Fibroblast of pulmonary artery (primary cell): Measurements from ENCODE around the gene PNKD.

Source experiments
- DNase-seq: peaks from one replicate; pipeline ENCODE4 v3.0.0-alpha.2; 2010; ENCODE audit warnings: low read depth
- H3K4me3 ChIP-seq: replicated peaks from 2 replicates; pipeline ENCODE4 v1.5.1; 2011; ENCODE audit warnings: low read depth, mild to moderate bottlenecking, control low read depth, low read length, moderate library complexity
- CTCF ChIP-seq: IDR thresholded peaks from 2 replicates; pipeline ENCODE4 v1.5.1; 2011; ENCODE audit warnings: mild to moderate bottlenecking, control low read depth, low read length, inconsistent platforms; ENCODE audit errors: missing control alignments

PNKD gene

DNA sequence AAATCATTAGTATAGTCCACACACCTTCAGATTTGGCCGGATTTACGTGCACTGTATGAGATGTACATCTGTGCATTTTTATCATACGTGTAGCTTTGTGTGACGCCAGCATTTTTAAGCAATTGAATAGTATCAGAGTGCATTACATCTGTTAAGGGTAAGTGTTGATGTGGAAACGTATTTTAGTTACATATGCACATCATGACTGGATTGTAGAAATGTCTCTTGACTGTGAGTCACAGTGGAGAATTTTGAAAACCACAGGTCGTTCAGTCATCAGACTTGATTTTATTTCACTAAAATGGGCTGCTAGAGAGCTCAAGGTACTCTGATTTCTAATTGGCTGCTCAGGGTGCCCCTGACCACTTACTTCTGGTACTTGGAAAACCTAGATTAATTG, 14.9 kb upstream of the PNKD start:
- H3K4me3 ChIP-seq: no peak overlapping the region
- no peak for TF ChIP-seq CTCF
- DNase-seq: peak; percentile 28

DNA sequence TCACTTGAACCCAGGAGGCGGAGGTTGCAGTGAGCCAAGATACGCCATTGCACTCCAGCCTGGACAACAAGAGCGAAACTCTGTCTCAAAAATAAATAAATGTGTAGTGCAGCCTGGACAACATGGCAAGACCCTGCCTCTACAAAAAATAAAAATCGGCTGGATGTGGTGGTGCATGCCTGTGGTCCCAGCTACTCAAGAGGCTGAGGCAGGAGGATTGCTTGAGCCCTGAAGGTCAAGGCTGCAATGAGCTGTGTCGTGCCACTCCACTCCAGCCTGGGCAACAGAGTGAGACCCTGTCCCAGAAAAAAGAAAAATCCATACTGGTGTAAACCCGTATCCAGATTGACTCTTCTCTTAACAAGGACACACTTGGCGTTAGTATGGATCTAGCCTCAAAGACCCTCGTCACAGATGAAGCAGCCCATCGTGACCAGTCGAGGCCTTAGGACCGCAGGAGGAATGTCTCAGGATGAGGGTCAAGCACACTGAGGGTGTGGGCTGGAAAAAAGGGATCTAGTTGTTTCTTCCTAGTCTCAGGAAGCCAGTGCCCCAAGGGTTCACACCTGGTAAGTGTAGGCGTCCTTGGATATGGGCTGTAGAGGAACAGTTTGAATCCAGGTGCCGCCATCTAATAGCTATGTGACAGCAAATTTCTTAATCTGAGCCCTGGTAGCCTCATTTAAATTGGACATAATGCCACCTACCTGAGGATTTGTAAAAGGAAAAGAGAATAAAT, 13.5 kb upstream of the PNKD start:
- DNase-seq: no peak
- TF ChIP-seq CTCF: no peak

DNA sequence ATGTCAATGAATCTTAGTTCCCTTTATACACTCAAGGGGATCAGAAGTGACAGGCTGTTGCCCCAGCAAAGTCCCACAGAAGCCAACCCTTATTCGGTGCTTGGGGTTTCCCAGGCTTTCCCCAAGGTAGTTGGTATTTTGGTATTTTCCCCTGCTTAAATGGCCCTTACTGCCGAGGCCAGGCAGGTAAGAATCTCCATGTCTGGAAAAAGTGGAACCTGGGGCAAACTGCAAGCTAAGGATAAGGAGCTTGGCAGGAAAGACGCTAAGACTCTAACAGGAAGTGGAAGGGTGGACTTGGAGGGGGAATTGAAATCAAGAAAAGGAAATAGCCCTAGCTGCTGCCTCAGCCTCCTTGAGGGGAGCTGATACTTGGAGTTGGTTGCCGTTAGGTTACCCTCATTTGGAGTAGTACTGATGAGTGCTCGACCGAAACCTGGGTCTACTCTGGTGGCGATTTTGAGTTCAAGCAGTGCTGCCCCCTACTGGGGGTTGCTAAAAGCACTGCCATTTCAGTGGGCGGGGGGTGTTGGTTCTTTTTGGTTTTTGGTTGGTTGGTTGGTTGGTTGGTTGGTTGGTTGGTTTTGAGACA, 12.8 kb upstream of the PNKD start:
- no peak overlapping the region for H3K4me3 ChIP-seq
- peak; percentile 36 for DNase-seq

More for the DNA sequence above, 13.5 kb upstream of the PNKD start:
- no peak overlapping the region for H3K4me3 ChIP-seq

DNA sequence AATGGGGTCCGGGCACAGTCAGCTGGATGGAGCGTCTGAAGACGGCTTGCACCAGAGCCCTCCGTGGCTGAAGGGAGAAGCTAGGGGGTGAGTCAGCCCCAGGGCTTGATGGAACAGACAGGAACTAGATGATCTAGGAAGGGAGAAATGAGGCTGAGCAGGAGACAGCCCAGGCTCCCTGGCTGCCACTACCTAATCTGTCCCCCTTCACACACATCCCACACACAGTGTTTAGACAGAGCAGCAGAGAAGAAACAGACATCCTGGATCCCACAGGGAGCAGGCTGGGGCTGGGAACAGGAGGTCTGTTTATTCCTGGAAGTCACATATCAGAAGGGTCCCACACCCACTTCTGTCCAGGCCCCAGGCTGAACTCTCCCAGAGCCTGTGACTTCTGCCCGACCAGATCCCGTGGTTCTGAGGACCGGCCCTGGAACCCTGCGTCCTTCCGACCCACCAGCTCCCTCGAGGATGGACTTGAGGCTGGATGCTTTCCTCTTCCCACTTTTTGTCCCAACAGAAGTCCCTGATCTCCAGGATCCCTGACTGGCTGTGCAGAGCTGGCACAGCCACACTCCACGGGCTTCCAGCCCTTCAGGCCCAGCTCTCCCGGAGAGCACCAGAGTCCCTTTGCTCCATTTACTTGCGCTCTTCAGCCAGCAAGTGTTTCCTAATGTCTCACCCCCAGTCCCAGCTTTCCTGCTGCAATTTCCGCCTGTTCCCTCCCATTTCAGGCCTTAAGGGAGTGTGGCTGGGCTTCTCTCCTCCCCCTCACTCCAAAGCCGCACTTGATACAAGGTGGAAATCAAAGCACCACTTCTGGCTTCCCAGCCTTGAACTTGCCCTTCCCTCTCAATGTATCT, 11.0 kb upstream of the PNKD start:
- TF ChIP-seq CTCF: no peak
- peak overlapping the region; percentile 24 for H3K4me3 ChIP-seq
- DNase-seq: peak; percentile 88

More for the DNA sequence above, 12.8 kb upstream of the PNKD start:
- peak; percentile 62 for TF ChIP-seq CTCF

DNA sequence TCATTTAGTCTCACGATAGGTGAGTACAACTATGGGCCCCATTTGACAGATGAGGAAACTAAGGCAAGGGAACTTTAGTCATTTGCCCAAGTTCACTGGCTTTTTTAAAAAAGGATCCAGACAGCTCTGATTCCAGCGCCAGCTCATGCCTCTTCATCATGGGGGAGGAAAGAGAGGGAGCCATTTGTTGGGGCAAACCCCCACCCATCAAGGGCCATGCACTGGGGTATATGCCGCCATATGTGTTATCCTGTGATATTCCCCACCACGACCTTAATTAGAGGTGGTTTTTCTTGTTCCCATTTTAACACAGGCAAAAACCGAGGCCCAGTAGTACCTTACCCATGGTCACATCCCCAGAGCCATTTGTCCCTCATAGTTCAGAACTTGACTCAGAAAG, 10.2 kb upstream of the PNKD start:
- no peak for TF ChIP-seq CTCF
- DNase-seq: no peak
- no peak overlapping the region for H3K4me3 ChIP-seq

DNA sequence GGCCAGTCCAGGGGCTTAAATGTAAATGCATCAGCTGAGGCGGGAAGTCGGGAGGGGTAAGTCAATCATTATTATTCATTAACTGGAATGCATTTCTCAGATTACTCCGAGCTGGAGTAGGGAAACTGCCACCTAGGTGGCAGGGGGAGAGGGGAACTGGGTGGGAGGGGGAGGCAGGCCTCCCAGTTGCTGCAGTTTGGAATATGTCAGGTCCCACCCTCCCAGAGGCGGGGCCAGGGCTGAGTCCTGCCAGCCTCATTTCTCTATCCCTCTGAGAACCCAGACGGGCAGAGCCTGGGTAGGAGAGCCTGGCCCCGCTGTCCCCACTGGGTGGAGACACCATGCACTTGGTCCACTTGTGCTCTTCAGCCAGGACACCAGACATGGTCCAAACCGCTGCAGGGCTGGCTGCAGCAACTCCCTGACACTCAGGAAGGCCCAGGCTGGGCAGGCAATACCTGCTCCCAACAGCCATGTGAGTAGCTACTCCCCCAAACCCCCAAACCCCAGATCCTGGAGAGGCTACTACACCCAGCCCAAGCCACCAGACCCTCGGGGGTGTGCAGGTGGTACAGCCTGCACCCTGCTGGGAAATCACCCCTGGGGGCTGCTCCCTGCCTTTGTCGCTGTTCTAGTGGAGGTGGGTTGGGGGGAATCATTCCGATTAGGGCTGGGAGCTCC, 9.4 kb upstream of the PNKD start, which contains the start of gene GPBAR1:
Gene GPBAR1, plus strand, starts transcription at position 274 of the 681 bp plus-strand sequence. CDS start 1,710 bp downstream, outside the sequence.
- TF ChIP-seq CTCF: no peak
- no peak within 1 kb of the TSS for H3K4me3 ChIP-seq
- DNase-seq: no peak
